Subcutaneous abdominal adipose tissue (tissue), 5 donors: ENCODE results near the gene BLCAP.
A peak's percentile ranks its signal among the peaks of the same experiment; 100 is the strongest.

Source experiments
- H3K27ac ChIP-seq: one replicate; pipeline ENCODE4 v1.7.0; 2013; ENCODE audit warnings: low read depth, mild to moderate bottlenecking, inconsistent platforms, low read length, moderate library complexity
- H3K27me3 ChIP-seq, 5 donors: one replicate each; pipeline ENCODE4 v1.7.0; 2013; ENCODE audit warnings: low read length in 5 of 5, inconsistent platforms in 1 of 5; ENCODE audit not compliant: control insufficient read depth in 5 of 5, insufficient read depth in 4 of 5
- H3K36me3 ChIP-seq, 5 donors: one replicate each; pipeline ENCODE4 v1.7.0; 2013; ENCODE audit warnings: low read length in 5 of 5; ENCODE audit not compliant: control insufficient read depth in 5 of 5, insufficient read depth in 5 of 5
- H3K4me1 ChIP-seq, 5 donors: one replicate each; pipeline ENCODE4 v1.7.0; 2013; ENCODE audit warnings: low read length in 5 of 5, mild to moderate bottlenecking in 3 of 5, moderate library complexity in 1 of 5; ENCODE audit not compliant: control insufficient read depth in 5 of 5, insufficient read depth in 5 of 5
- H3K4me3 ChIP-seq, 5 donors: one replicate each; pipeline ENCODE4 v1.7.0; 2013; ENCODE audit warnings: low read length in 5 of 5, low read depth in 1 of 5
- H3K9ac ChIP-seq, 5 donors: one replicate each; pipeline ENCODE4 v1.7.0; 2013; ENCODE audit warnings: low read length in 5 of 5, mild to moderate bottlenecking in 4 of 5, moderate library complexity in 3 of 5
- H3K9me3 ChIP-seq, 5 donors: one replicate each; pipeline ENCODE4 v1.7.0; 2013; ENCODE audit warnings: low read length in 5 of 5; ENCODE audit not compliant: control insufficient read depth in 5 of 5
- donor health status: healthy.
- donor health status: healthy.
- donor health status: healthy.
- donor health status: healthy.
- donor health status: healthy.

The BLCAP gene

GRCh38 chr20:37524859-37525708, 2.6 kb downstream of the BLCAP start:
- Histone ChIP-seq H3K4me1 (peaks cover 8 to 74% (median 68%) of the 10 kb centered on the region in 5 donors), H3K27me3 (no peaks in the 10 kb centered on the region), H3K4me3 (peak overlapping the region in 4 of 5 donors; percentile 57 to 99 (median 96)), H3K36me3 (peaks cover 0 to 14% (median 3%) of the 10 kb centered on the region in 5 donors), H3K9me3 (no peaks in the 10 kb centered on the region), H3K9ac (peak overlapping the region in 3 of 5 donors; percentile 3 to 60 (median 53)), H3K27ac (peak overlapping the region; percentile 67)

DNA sequence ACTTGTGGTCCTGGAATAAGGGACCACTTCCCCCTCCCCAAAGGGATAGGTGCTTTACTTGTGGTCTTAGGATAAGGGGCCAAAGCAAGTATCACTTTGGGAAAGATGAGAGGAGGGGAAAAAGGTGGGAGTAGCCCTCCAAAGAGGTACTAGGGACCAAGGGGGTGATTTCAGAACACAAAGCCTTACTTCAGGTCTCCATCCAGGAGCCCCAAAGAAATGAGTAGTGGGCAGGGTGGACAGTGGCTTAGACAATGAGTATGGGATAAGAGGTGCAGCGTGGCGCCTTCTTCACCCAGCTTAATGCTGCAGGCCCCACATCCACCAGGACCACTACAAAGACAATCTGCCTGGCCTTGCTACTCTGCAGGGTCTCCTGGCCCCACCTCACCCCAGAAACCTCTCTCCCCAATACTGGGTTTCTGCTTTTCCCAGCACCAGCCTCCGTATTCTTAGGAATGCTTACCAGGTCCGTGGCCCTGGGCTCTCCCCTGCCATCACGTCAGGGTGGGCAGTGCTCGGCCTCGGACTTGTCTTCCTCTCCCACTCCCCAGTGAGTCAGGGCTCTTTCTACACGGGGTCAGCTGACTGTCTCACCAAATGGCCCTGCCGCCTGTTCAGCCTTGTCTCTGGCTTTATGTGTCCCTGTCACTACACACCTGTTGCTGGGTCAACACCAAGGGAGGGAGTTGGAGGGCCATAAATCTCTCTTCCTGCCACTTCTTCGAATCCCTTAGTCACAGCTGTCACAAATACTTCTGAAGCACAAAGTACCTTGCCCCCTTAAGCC, 3.6 kb downstream of the BLCAP start:
- Histone ChIP-seq H3K9me3 (no peaks in the 10 kb centered on the region), H3K27me3 (no peaks in the 10 kb centered on the region), H3K36me3 (peaks cover 0 to 15% (median 3%) of the 10 kb centered on the region in 5 donors), H3K9ac (peak overlapping the region in 4 of 5 donors; percentile 2 to 60 (median 28)), H3K4me1 (peaks cover 11 to 82% (median 78%) of the 10 kb centered on the region in 5 donors), H3K27ac (peak overlapping the region; percentile 67), H3K4me3 (peak overlapping the region in 2 of 5 donors; percentile 7 to 97)

- Histone ChIP-seq H3K27ac (peak overlapping the region; percentile 46), H3K4me1 (peaks cover 11 to 82% (median 80%) of the 10 kb centered on the region in 5 donors), H3K9me3 (no peaks in the 10 kb centered on the region), H3K36me3 (peaks cover 0 to 25% (median 9%) of the 10 kb centered on the region in 5 donors), H3K27me3 (no peaks in the 10 kb centered on the region), H3K4me3 (peak overlapping the region in 3 of 5 donors; percentile 11 to 23 (median 12)), H3K9ac (no peak overlapping the region)
Observed at GRCh38 chr20:37523012-37523391, 4.7 kb downstream of the BLCAP start.

DNA sequence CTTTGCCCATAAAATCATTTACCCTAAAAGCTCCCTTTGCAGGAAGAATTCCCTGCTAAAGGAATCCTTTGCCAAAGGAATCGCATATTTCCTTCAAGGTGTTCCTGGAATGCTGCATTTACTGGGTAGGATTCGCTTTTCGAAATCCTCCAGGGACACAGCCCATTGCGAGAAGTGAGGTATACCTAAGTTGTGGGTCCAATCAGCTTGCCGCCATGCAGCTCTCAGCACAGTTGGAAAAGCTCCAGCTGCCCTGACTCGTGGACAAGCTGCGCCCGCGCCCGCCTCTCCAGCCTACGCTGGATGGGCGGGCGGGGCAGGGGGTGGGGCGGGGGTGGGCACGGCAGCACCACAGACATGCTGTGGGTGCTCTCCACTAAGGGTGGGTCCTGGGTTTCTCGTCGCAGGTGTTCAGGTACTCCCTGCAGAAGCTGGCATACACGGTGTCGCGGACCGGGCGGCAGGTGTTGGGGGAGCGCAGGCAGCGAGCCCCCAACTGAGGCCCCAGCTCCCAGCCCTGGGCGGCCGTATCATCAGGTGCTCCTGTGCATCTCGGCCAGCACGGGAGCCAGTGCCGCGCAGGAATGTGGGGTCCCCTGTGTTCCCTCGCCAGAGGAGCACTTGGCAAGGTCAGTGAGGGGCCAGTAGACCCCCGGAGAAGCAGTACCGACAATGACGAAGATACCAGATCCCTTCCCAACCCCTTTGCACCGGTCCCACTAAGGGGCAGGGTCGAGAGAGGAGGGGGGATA, 5.2 kb downstream of the BLCAP start:
- peak overlapping the region in 2 of 5 donors; percentile 11 to 23 for H3K4me3 ChIP-seq
- H3K4me1 ChIP-seq = peaks cover 11 to 88% (median 85%) of the 10 kb centered on the region in 5 donors
- H3K36me3 ChIP-seq = peaks cover 0 to 31% (median 15%) of the 10 kb centered on the region in 5 donors
- H3K9me3 ChIP-seq = no peaks in the 10 kb centered on the region
- peak overlapping the region; percentile 46 for H3K27ac ChIP-seq
- no peaks in the 10 kb centered on the region for H3K27me3 ChIP-seq
- H3K9ac ChIP-seq = no peak overlapping the region

GRCh38 chr20:37521061-37521771, 6.5 kb downstream of the BLCAP start, which contains the start of gene NNAT:
Gene NNAT, plus strand, starts transcription at chr20:37521250. Its CDS starts 82 bp downstream, at chr20:37521332.
- Histone ChIP-seq H3K27ac (peak within 1 kb of the TSS; percentile 32), H3K4me3 (peak within 1 kb of the TSS in 4 of 5 donors; percentile 18 to 48 (median 43)), H3K9me3 (no peaks in the 10 kb centered on the region), H3K9ac (peak within 1 kb of the TSS in 2 of 5 donors; percentile 31 to 49), H3K36me3 (peaks cover 0 to 37% (median 15%) of the 10 kb centered on the region in 5 donors), H3K27me3 (no peaks in the 10 kb centered on the region), H3K4me1 (peaks cover 11 to 90% (median 85%) of the 10 kb centered on the region in 5 donors)

GRCh38 chr20:37520419-37520955, 7.2 kb downstream of the BLCAP start:
- peak overlapping the region; percentile 32 for H3K27ac ChIP-seq
- H3K36me3 ChIP-seq = peaks cover 0 to 45% (median 22%) of the 10 kb centered on the region in 5 donors
- H3K27me3 ChIP-seq = no peaks in the 10 kb centered on the region
- H3K4me1 ChIP-seq = peaks cover 10 to 91% (median 85%) of the 10 kb centered on the region in 5 donors
- H3K4me3 ChIP-seq = peak overlapping the region in 1 of 5 donors; percentile 9
- H3K9me3 ChIP-seq = no peaks in the 10 kb centered on the region
- no peak overlapping the region for H3K9ac ChIP-seq

DNA sequence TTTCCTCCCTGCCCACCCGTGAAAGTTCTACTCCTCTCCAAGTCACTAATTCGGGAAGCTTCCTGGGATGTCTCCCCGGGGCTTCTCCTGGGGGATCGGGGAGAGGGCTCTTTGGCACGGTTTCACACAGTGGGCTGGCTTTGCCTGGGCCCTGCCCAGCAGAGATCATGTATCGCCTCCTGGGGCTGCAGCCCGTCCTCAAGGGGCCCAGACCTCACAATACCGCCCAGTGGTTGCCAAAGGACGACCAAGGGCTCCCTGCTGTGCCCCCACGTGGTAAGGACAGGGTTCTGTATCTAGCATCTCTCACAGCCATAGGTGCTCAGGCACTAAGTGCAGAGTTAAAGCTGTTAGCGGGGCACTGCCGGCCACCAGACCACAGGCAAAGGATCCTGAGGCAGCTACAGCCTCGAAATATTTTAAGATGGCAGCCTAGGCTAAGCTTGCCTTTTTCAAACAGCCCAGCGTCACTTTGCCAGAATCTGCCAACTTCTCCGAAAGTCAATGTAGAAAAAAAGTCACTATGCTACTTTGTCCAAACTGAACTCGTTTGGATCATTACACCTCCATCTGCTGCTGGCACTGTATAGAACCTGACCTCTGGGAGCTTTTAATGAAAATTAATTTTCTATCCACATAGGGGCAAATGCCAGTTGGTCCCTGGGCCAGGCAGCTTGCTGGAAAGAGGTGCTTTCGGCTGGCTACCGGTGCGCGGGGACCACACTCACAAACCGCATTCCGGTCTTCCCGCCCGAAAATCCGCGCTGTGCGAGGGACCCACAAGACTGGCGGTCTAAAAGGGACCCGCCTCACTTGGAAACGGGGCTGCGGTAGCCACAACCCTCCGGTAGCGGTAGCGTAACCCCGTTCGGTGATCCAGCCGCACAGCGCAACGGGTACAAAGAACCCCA, 7.9 kb downstream of the BLCAP start:
- Histone ChIP-seq H3K4me1 (peaks cover 7 to 88% (median 82%) of the 10 kb centered on the region in 5 donors), H3K27me3 (no peaks in the 10 kb centered on the region), H3K36me3 (peaks cover 0 to 51% (median 28%) of the 10 kb centered on the region in 5 donors), H3K4me3 (peak overlapping the region in 1 of 5 donors; percentile 26), H3K27ac (peak overlapping the region; percentile 32), H3K9ac (peak overlapping the region in 3 of 5 donors; percentile 6 to 62 (median 35)), H3K9me3 (no peaks in the 10 kb centered on the region)
